ENCODE data around the gene FHIP1A. TPM values are rescaled to one million over a fixed set of nuclear protein-coding genes. Genes with fewer than 3 reads are reported as not detected.

The FHIP1A gene
- total RNA-seq, 2 experiments from 2014 or later: 0.19 to 0.39 TPM

DNA sequence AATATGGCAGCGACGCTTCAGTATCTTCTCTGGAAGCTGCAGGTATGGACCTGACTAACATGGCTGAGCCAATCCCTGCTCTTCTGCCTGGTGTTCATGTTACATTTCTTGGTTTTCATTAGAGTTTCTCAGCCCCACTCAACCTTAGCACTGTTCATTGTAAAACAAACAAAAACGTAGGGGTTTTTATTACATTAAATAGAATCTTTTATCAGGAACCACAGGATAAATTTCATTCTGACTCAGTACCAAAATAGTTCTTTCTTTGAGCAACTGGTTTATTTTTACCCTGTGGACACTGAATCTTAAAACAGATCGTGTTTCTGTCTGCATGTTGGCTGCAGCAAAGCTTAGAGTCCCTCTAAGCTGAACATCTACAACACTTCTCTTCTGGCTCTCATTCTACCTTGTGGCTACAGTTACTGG is 27.1 kb downstream of the FHIP1A start:
- no peak overlapping the region for H3K4me3 Mint-ChIP-seq
- H3K4me1 Mint-ChIP-seq: no peaks in the 10 kb centered on the region
- no peaks in the 10 kb centered on the region for H3K36me3 Mint-ChIP-seq (ENCODE audit: low read depth)
- CTCF ChIA-PET: no interaction called here
- ATAC-seq (no peak), DNase-seq (no peak)
- intact Hi-C loops (cut with DNase I, micrococcal nuclease): no loop called here
- POLR2A ChIA-PET: no interaction called here
- H3K9me3 Mint-ChIP-seq (ENCODE audit: low read depth): no peaks in the 10 kb centered on the region
- H3K27ac Mint-ChIP-seq: no peak overlapping the region
- H3K27me3 Mint-ChIP-seq: peaks cover 13% of the 10 kb centered on the region

DNA sequence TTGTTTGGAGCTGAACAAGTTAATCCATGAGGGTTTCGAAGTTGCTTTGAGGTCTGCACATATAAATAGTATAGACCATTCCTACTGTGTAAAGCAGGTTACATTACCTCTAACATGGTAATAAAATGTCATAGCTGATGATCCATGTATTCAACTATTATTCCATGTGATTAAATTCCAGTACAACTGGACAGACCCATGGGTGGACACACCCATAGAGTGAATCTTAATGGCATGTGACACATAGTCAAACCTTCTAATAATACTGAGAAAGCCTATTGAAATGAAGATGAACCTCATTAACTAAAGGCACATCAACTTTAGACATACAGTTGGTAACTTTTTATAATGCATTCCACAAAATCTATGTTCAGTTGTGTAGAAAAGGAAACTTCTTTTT is 28.5 kb downstream of the FHIP1A start:
- Mint-ChIP-seq H3K36me3 (ENCODE audit: low read depth) (no peaks in the 10 kb centered on the region), H3K9me3 (ENCODE audit: low read depth) (no peaks in the 10 kb centered on the region), H3K27me3 (peaks cover 12% of the 10 kb centered on the region), H3K4me1 (no peaks in the 10 kb centered on the region), H3K27ac (no peak overlapping the region), H3K4me3 (no peak overlapping the region)
- ATAC-seq (no peak), DNase-seq (no peak)
- ChIA-PET POLR2A (no interaction called here), CTCF (no interaction called here)
- intact Hi-C loops (cut with DNase I, micrococcal nuclease): no loop called here

DNA sequence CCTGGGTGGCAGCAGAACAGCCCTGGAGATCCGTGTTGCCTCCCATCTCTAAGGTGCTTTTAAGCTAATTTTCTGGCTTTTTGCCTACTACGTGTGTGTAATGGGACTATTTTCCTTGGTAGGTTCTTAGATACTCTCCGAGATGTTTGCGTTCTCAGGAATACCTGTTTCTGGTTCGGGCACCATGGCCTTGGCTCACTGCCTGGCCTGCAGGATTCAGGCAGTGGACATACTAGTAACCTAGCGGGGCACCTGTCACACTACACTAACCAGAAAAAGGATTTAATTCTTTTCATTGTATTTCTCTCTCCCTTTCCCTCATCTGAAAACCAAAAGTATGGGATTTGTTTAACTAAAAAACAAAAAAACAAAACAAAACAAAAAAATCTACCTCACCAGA is 29.2 kb downstream of the FHIP1A start:
- no peaks in the 10 kb centered on the region for H3K4me1 Mint-ChIP-seq
- no peak for ATAC-seq
- H3K4me3 Mint-ChIP-seq: no peak overlapping the region
- DNase-seq: no peak
- ChIA-PET POLR2A (no interaction called here), CTCF (no interaction called here)
- intact Hi-C loops (cut with DNase I, micrococcal nuclease): no loop called here
- peaks cover 9% of the 10 kb centered on the region for H3K27me3 Mint-ChIP-seq
- H3K36me3 Mint-ChIP-seq (ENCODE audit: low read depth): no peaks in the 10 kb centered on the region
- H3K9me3 Mint-ChIP-seq (ENCODE audit: low read depth): no peaks in the 10 kb centered on the region
- H3K27ac Mint-ChIP-seq: no peak overlapping the region

DNA sequence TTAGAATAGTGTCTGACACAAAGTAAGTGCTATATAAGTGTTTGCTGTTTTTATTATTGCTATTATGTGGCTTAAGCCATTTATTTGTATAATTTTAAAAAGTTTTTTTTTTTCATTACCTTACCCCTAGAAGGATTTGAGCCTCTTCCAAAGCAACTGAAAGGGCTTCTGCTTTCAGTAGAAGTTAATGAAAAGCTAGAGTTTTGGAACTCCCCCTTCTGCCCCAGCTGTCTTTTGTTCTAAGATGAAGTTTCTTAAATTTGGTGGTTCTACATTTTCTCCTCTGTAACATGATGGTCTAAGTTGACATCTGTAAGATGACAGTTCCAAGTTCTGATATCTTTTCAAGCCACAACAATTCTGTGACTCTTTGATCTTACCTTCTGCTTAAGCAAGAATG is 30.3 kb downstream of the FHIP1A start:
- H3K27ac Mint-ChIP-seq: no peak overlapping the region
- ATAC-seq (no peak), DNase-seq (no peak)

GRCh38 chr4:151442002-151442401 is 33.0 kb downstream of the FHIP1A start:
- no peaks in the 10 kb centered on the region for H3K9me3 Mint-ChIP-seq (ENCODE audit: low read depth)
- H3K36me3 Mint-ChIP-seq (ENCODE audit: low read depth): no peaks in the 10 kb centered on the region
- no peak overlapping the region for H3K4me3 Mint-ChIP-seq
- ATAC-seq: no peak
- ChIA-PET CTCF (no interaction called here), POLR2A (no interaction called here)
- peaks cover 16% of the 10 kb centered on the region for H3K27me3 Mint-ChIP-seq
- intact Hi-C loops (cut with DNase I, micrococcal nuclease): no loop called here
- no peak overlapping the region for H3K27ac Mint-ChIP-seq
- no peak for DNase-seq
- no peaks in the 10 kb centered on the region for H3K4me1 Mint-ChIP-seq

More for the DNA sequence above, 30.3 kb downstream of the FHIP1A start:
- POLR2A ChIA-PET: no interaction called here
- Mint-ChIP-seq H3K27me3 (peaks cover 13% of the 10 kb centered on the region), H3K4me1 (no peaks in the 10 kb centered on the region), H3K36me3 (ENCODE audit: low read depth) (no peaks in the 10 kb centered on the region), H3K9me3 (ENCODE audit: low read depth) (no peaks in the 10 kb centered on the region), H3K4me3 (no peak overlapping the region)
- intact Hi-C loops (cut with DNase I, micrococcal nuclease): no loop called here
- CTCF ChIA-PET: interaction anchor here (1.4 kb wide), 1 partner anchor 12 kb away, joined by 3 read pairs; no protein-coding TSS in a partner anchor

GRCh38 chr4:151443247-151443646 is 34.3 kb downstream of the FHIP1A start:
- CTCF ChIA-PET: no interaction called here

GRCh38 chr4:151443752-151444151 is 34.8 kb downstream of the FHIP1A start:
- H3K9me3 Mint-ChIP-seq (ENCODE audit: low read depth): no peaks in the 10 kb centered on the region
- H3K36me3 Mint-ChIP-seq (ENCODE audit: low read depth): no peaks in the 10 kb centered on the region
- ChIA-PET CTCF (no interaction called here), POLR2A (no interaction called here)
- intact Hi-C loops (cut with DNase I, micrococcal nuclease): no loop called here
- no peaks in the 10 kb centered on the region for H3K4me1 Mint-ChIP-seq
- no peak overlapping the region for H3K27ac Mint-ChIP-seq
- H3K27me3 Mint-ChIP-seq: peaks cover 17% of the 10 kb centered on the region
- ATAC-seq (no peak), DNase-seq (no peak)
- no peak overlapping the region for H3K4me3 Mint-ChIP-seq

More at GRCh38 chr4:151443247-151443646, 34.3 kb downstream of the FHIP1A start:
- POLR2A ChIA-PET: no interaction called here
- ATAC-seq (no peak), DNase-seq (no peak)
- Mint-ChIP-seq H3K27me3 (peaks cover 14% of the 10 kb centered on the region), H3K36me3 (ENCODE audit: low read depth) (no peaks in the 10 kb centered on the region), H3K4me1 (no peaks in the 10 kb centered on the region), H3K9me3 (ENCODE audit: low read depth) (no peaks in the 10 kb centered on the region), H3K4me3 (no peak overlapping the region), H3K27ac (no peak overlapping the region)
- intact Hi-C loops (cut with DNase I, micrococcal nuclease): no loop called here

- CTCF ChIA-PET: no interaction called here
- POLR2A ChIA-PET: no interaction called here
- intact Hi-C loops (cut with DNase I, micrococcal nuclease): no loop called here
- Mint-ChIP-seq H3K27me3 (peaks cover 12% of the 10 kb centered on the region), H3K9me3 (ENCODE audit: low read depth) (no peaks in the 10 kb centered on the region), H3K27ac (no peak overlapping the region), H3K4me1 (no peaks in the 10 kb centered on the region), H3K4me3 (no peak overlapping the region), H3K36me3 (ENCODE audit: low read depth) (no peaks in the 10 kb centered on the region)
- ATAC-seq (no peak), DNase-seq (no peak)
Observed at GRCh38 chr4:151446208-151446607, 37.2 kb downstream of the FHIP1A start.

GRCh38 chr4:151454513-151454912 is 45.5 kb downstream of the FHIP1A start:
- Mint-ChIP-seq H3K27me3 (peaks cover 2% of the 10 kb centered on the region), H3K4me3 (no peak overlapping the region), H3K36me3 (ENCODE audit: low read depth) (no peaks in the 10 kb centered on the region), H3K27ac (no peak overlapping the region), H3K4me1 (no peaks in the 10 kb centered on the region), H3K9me3 (ENCODE audit: low read depth) (no peaks in the 10 kb centered on the region)
- ChIA-PET CTCF (interaction anchor here (0.6 kb wide), 1 partner anchor 310 kb away, joined by 3 read pairs; no protein-coding TSS in a partner anchor), POLR2A (interaction anchor here (0.7 kb wide), 1 partner anchor 21 kb away, joined by 4 read pairs; no protein-coding TSS in a partner anchor)
- ATAC-seq (no peak), DNase-seq (no peak)
- intact Hi-C loops (cut with DNase I, micrococcal nuclease): no loop called here

GRCh38 chr4:151455212-151455611 is 46.2 kb downstream of the FHIP1A start:
- ChIA-PET POLR2A (no interaction called here), CTCF (interaction anchor here (0.6 kb wide), 1 partner anchor 32 kb away, joined by 3 read pairs; no protein-coding TSS in a partner anchor)
- Mint-ChIP-seq H3K27ac (no peak overlapping the region), H3K36me3 (ENCODE audit: low read depth) (no peaks in the 10 kb centered on the region), H3K9me3 (ENCODE audit: low read depth) (no peaks in the 10 kb centered on the region), H3K27me3 (peaks cover 2% of the 10 kb centered on the region), H3K4me1 (no peaks in the 10 kb centered on the region), H3K4me3 (no peak overlapping the region)
- intact Hi-C loops (cut with DNase I, micrococcal nuclease): no loop called here
- DNase-seq (no peak), ATAC-seq (no peak)

DNA sequence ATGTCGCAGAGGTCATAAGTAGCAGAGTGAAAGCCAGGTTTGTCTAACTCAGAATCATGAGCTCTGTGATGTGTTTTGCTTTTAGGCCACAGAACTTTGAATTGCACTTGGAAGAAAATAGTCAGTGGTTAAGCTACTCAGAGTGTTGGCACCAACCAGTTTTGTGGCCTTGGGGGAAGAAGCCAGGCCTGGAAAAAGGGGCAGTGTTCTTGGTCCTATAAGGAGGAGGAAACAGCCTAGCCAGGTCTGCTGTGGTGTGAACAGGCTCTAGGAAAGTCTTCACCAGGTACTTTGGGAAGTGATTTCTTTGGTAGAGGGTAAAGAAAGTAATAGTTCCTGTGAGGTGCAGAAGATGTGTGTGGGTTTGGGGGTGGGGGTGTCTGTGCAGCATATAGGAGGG is 49.2 kb downstream of the FHIP1A start:
- ChIA-PET CTCF (interaction anchor here (1.2 kb wide), 1 partner anchor 14 kb away, joined by 3 read pairs; no protein-coding TSS in a partner anchor), POLR2A (no interaction called here)
- Mint-ChIP-seq H3K9me3 (ENCODE audit: low read depth) (no peaks in the 10 kb centered on the region), H3K4me1 (no peaks in the 10 kb centered on the region), H3K4me3 (no peak overlapping the region), H3K27me3 (peaks cover 6% of the 10 kb centered on the region), H3K36me3 (ENCODE audit: low read depth) (no peaks in the 10 kb centered on the region), H3K27ac (no peak overlapping the region)
- ATAC-seq: no peak
- intact Hi-C loops (cut with DNase I, micrococcal nuclease): no loop called here
- no peak for DNase-seq
